PC-9 (cell line): ENCODE data around the gene XCL2. TPM values are rescaled to one million over a fixed set of nuclear protein-coding genes. Genes with fewer than 3 reads are reported as not detected.
"Not testable (repeated sequence)": the region's sequence is repeated elsewhere in the genome, so short reads cannot be mapped to it uniquely, and the experiment has no call there.

Experiments
- BruUV-seq: library from RNA; stranded (reverse); fragments of 400-500 nt; replicated peaks from 2 replicates; lab custom pipeline; 2021; lab: Mats Ljungman, UMichigan
- CTCF ChIA-PET: fragments of 300-600 bp; sonication (Branson Sonifier 250); formaldehyde crosslinking; loops from one replicate; lab custom pipeline; 2022; ENCODE audit warnings: antibody characterized with exemption; lab: Charles Lee
- POLR2A ChIA-PET: fragments of 300-600 bp; sonication (Branson Sonifier 250); formaldehyde crosslinking; loops from one replicate; lab custom pipeline; 2022; ENCODE audit warnings: antibody characterized with exemption; ENCODE audit not compliant: unreplicated experiment; lab: Charles Lee
- DNase-seq, 2 experiments: peaks; one replicate each; pipeline versions ENCODE4 v3.0.0 to v3.0.0-alpha.2; 2015 to 2022; ENCODE audit warnings: mixed read lengths in 1 of 2
- H2AFZ ChIP-seq: fragments of 200-600 bp; sonication (generic); 2 replicates; pipeline ENCODE4 v1.8.1; 2017; ENCODE audit warnings: antibody characterized with exemption
- H3F3A ChIP-seq: fragments of 200-600 bp; sonication (generic); 2 replicates; pipeline ENCODE4 v1.8.1; 2017; ENCODE audit warnings: antibody characterized with exemption, mild to moderate bottlenecking, low read depth; ENCODE audit not compliant: insufficient read depth
- H3K27ac ChIP-seq: fragments of 200-600 bp; sonication (generic); 2 replicates; pipeline ENCODE4 v1.6.1; 2016; ENCODE audit warnings: mixed run types
- H3K27me3 ChIP-seq: fragments of 200-600 bp; sonication (generic); 2 replicates; pipeline ENCODE4 v1.6.1; 2016; ENCODE audit warnings: low read depth, mixed run types; ENCODE audit not compliant: insufficient read depth
- H3K36me3 ChIP-seq: fragments of 200-600 bp; sonication (generic); 2 replicates; pipeline ENCODE4 v1.6.1; 2016; ENCODE audit warnings: low read depth, mixed run types
- H3K4me1 ChIP-seq: fragments of 200-600 bp; sonication (generic); replicated peaks from 2 replicates; pipeline ENCODE4 v1.6.1; 2016; ENCODE audit warnings: mixed run types; ENCODE audit not compliant: insufficient read depth
- H3K4me2 ChIP-seq: fragments of 200-600 bp; sonication (generic); 2 replicates; pipeline ENCODE4 v1.6.1; 2017; ENCODE audit warnings: mixed run types
- H3K4me3 ChIP-seq: fragments of 200-600 bp; sonication (generic); 2 replicates; pipeline ENCODE4 v1.6.1; 2016; ENCODE audit warnings: mixed run types
- H3K79me2 ChIP-seq: fragments of 200-600 bp; sonication (generic); 2 replicates; pipeline ENCODE4 v1.6.1; 2017; ENCODE audit warnings: low read depth, mixed run types
- H3K9me2 ChIP-seq: fragments of 200-600 bp; sonication (generic); 2 replicates; pipeline ENCODE4 v1.8.1; 2017; ENCODE audit warnings: mild to moderate bottlenecking; ENCODE audit not compliant: insufficient read depth
- H3K9me3 ChIP-seq: fragments of 200-600 bp; sonication (generic); 2 replicates; pipeline ENCODE4 v1.8.1; 2016; ENCODE audit warnings: low read depth; ENCODE audit not compliant: insufficient read depth
- H4K20me1 ChIP-seq: fragments of 200-600 bp; sonication (generic); 2 replicates; pipeline ENCODE4 v1.8.1; 2017; ENCODE audit not compliant: insufficient read depth
- CTCF ChIP-seq: fragments of 200-600 bp; sonication (generic); conservative IDR thresholded peaks from 2 replicates; pipeline ENCODE4 v1.6.1; 2017; ENCODE audit warnings: mixed run types, antibody characterized with exemption, mild to moderate bottlenecking, moderate library complexity
- EZH2 ChIP-seq: fragments of 200-600 bp; sonication (generic); IDR thresholded peaks from 2 replicates; pipeline ENCODE4 v1.8.0; 2017; ENCODE audit warnings: antibody characterized with exemption, low read depth
- intact Hi-C: fragments of 100-400 bp; cut with micrococcal nuclease; formaldehyde crosslinking; loops from one replicate; pipeline ENCODE4 v1.10.0; 2022; ENCODE audit not compliant: unreplicated experiment
- total RNA-seq: library from RNA; stranded (reverse); gene quantifications from 2 replicates; pipeline ENCODE4 v1.2.3, GENCODE V29; 2021

Gene XCL2
- total RNA-seq, 1 experiment from 2014 or later: not detected

- Histone ChIP-seq H3K4me3 (no peak overlapping the region), H3K79me2 (no peaks in the 10 kb centered on the region), H3K27me3 (no peaks in the 10 kb centered on the region), H3K4me1 (no peaks in the 10 kb centered on the region), H3F3A (no peaks in the 10 kb centered on the region), H3K27ac (no peak overlapping the region), H3K9me2 (no peaks in the 10 kb centered on the region), H3K36me3 (no peaks in the 10 kb centered on the region), H3K9me3 (peaks cover 3% of the 10 kb centered on the region; the same call in 1 of the 2 replicates), H3K4me2 (no peak overlapping the region), H2AFZ (no peak overlapping the region), H4K20me1 (no peaks in the 10 kb centered on the region)
- intact Hi-C loops: no loop called here
- TF ChIP-seq EZH2 (no peak), CTCF (no peak)
- no peak for DNase-seq
- no TSS peak for BruUV-seq
- CTCF ChIA-PET: no interaction called here
- POLR2A ChIA-PET: no interaction called here
Observed at GRCh38 chr1:168583571-168583970, 39.8 kb upstream of the XCL2 start.

GRCh38 chr1:168582688-168583336 lies 39.0 kb upstream of the XCL2 start:
- CTCF ChIA-PET: no interaction called here
- intact Hi-C loops: no loop called here

GRCh38 chr1:168581817-168582572 lies 38.2 kb upstream of the XCL2 start:
- no TSS peak for BruUV-seq

More at GRCh38 chr1:168582688-168583336, 39.0 kb upstream of the XCL2 start:
- H3K9me2 ChIP-seq: no peaks in the 10 kb centered on the region
- H3K27ac ChIP-seq: no peak overlapping the region
- BruUV-seq: no TSS peak
- POLR2A ChIA-PET: no interaction called here
- H3K9me3 ChIP-seq: peaks cover 3% of the 10 kb centered on the region; the same call in 1 of the 2 replicates
- no peaks in the 10 kb centered on the region for H3K4me1 ChIP-seq
- no peak for TF ChIP-seq CTCF
- TF ChIP-seq EZH2: no peak
- H3K79me2 ChIP-seq: no peaks in the 10 kb centered on the region
- no peaks in the 10 kb centered on the region for H4K20me1 ChIP-seq
- H2AFZ ChIP-seq: no peak overlapping the region
- H3K4me2 ChIP-seq: no peak overlapping the region
- H3K4me3 ChIP-seq: no peak overlapping the region
- no peak for DNase-seq
- H3F3A ChIP-seq: no peaks in the 10 kb centered on the region
- H3K36me3 ChIP-seq: no peaks in the 10 kb centered on the region
- no peaks in the 10 kb centered on the region for H3K27me3 ChIP-seq

DNA sequence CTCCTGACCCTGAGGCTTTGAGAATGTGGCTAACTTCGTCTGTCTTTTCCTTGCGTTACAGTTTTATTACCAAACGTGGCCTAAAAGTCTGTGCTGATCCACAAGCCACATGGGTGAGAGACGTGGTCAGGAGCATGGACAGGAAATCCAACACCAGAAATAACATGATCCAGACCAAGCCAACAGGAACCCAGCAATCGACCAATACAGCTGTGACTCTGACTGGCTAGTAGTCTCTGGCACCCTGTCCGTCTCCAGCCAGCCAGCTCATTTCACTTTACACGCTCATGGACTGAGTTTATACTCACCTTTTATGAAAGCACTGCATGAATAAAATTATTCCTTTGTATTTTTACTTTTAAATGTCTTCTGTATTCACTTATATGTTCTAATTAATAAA lies 37.2 kb upstream of the XCL2 start:
- H4K20me1 ChIP-seq, H3K4me3 ChIP-seq, H3F3A ChIP-seq, H3K4me1 ChIP-seq, H3K79me2 ChIP-seq, intact Hi-C loops, H2AFZ ChIP-seq, H3K4me2 ChIP-seq, CTCF ChIA-PET, H3K27ac ChIP-seq, H3K27me3 ChIP-seq, BruUV-seq, POLR2A ChIA-PET, H3K9me2 ChIP-seq, H3K9me3 ChIP-seq, H3K36me3 ChIP-seq, DNase-seq: not testable (repeated sequence)

More at GRCh38 chr1:168581817-168582572, 38.2 kb upstream of the XCL2 start:
- TF ChIP-seq CTCF: no peak
- TF ChIP-seq EZH2: no peak
- POLR2A ChIA-PET: no interaction called here
- no peaks in the 10 kb centered on the region for H3K79me2 ChIP-seq
- H3K9me2 ChIP-seq: no peaks in the 10 kb centered on the region
- no peaks in the 10 kb centered on the region for H3K36me3 ChIP-seq
- no peak for DNase-seq
- no peak overlapping the region for H3K4me3 ChIP-seq
- H3K4me2 ChIP-seq: no peak overlapping the region
- intact Hi-C loops: no loop called here
- no peak overlapping the region for H3K27ac ChIP-seq
- no peaks in the 10 kb centered on the region for H3K27me3 ChIP-seq
- CTCF ChIA-PET: no interaction called here
- H2AFZ ChIP-seq: no peak overlapping the region
- H3K9me3 ChIP-seq: peaks cover 3% of the 10 kb centered on the region; the same call in 1 of the 2 replicates
- no peaks in the 10 kb centered on the region for H4K20me1 ChIP-seq
- no peaks in the 10 kb centered on the region for H3F3A ChIP-seq
- no peaks in the 10 kb centered on the region for H3K4me1 ChIP-seq

DNA sequence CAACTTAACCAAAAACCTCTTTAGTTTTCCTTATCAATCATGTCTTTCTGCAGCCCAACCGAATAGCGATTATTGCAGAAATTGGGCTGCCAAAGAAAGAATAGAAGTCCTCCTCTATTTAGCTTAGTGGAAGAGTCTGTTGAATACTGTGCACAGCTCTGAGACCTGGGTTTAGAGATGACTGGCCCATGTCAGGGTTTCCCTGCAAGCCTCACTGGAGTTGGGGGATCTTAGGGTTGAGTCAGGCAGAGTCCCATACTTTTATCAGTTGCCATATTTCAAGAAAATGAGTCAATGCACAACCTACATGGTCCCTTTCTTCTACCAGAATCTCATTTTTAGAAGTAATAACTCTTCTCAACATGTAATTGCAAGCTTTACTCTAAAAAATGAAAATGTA lies 36.5 kb upstream of the XCL2 start:
- H3K79me2 ChIP-seq, H3K4me3 ChIP-seq, DNase-seq, CTCF ChIA-PET, H3K36me3 ChIP-seq, H3K4me2 ChIP-seq, H3K4me1 ChIP-seq, H3K9me2 ChIP-seq, BruUV-seq, H3K27ac ChIP-seq, intact Hi-C loops, H3F3A ChIP-seq, POLR2A ChIA-PET, H3K9me3 ChIP-seq, H2AFZ ChIP-seq, H4K20me1 ChIP-seq, H3K27me3 ChIP-seq: not testable (repeated sequence)
